ENCODE results near the gene GSTO1. TPM values are rescaled to one million over a fixed set of nuclear protein-coding genes. Genes with fewer than 3 reads are reported as not detected.

GSTO1 gene
- polyA plus RNA-seq, 1 donor from 2014 or later = 3.5 TPM

DNA sequence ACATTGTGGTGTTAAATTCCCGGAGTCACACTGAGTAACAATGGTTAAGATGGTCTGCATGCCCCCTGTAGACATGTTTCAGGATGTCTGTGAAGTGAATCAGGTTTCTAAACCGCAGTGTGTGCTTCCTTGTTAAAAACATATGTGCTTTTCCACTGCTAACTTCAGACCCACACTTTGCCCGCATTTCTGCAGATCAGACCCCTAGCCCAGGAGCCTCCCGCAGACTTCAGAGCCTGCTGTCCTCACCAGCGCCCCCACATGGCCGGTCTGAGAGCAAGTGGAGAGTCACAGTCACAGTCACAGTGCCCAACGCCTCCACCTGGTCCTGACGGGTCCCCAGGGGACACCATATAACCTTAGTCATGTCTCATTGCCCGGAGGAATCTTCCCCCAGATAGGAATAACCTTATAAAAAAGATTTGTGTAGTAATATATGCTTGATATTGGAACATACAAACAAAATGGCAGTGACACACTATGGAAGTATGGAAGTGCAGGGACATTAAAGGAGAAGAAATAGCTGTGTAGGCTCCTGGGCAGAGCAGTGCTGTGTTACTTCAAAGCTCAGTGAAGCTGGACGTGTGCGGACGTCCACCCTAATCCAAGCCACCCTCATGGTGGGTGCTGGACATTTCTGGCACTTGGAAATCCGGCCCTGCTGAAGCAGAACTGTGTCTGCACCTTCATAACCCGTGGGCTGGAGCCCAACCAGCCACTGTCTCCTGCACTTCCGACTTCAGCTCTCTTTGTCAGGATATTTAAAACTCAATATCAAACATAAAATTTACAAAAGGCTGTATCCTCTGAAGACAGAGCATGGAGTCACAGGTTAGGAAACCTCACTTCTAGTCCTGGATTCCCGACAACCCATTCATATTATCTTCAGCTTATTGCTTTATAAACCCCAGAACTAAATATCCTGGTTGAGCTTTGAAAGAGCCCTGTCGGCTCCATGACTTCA is 43.3 kb downstream of the GSTO1 start:
- H3K79me2 ChIP-seq (replicated peaks; ENCODE audit: insufficient read depth, low read length) = no peaks in the 10 kb centered on the region
- H3K9ac ChIP-seq (ENCODE audit: low read length) = no peak overlapping the region
- no peak overlapping the region for H3K4me2 ChIP-seq (ENCODE audit: low read length)
- H3K36me3 ChIP-seq (ENCODE audit: insufficient read depth, low read length) = no peaks in the 10 kb centered on the region
- TF ChIP-seq TAF1 (IDR thresholded peaks at IDR 0.05; ENCODE audit: low read depth) (no peak), CTCF (IDR thresholded peaks at IDR 0.05; ENCODE audit: poor library complexity, severe bottlenecking) (no peak), EP300 (conservative IDR thresholded peaks at IDR 0.05; ENCODE audit: poor library complexity, severe bottlenecking) (no peak), EZH2 (IDR thresholded peaks at IDR 0.05; ENCODE audit: borderline replicate concordance, insufficient read depth, low read length, poor library complexity, severe bottlenecking) (no peak), RAD21 (conservative IDR thresholded peaks at IDR 0.05) (no peak)
- no peak overlapping the region for H2AFZ ChIP-seq (ENCODE audit: low read depth, low read length)
- H3K9me3 ChIP-seq (ENCODE audit: low read length) = peaks cover 2% of the 10 kb centered on the region
- no peak overlapping the region for H3K4me3 ChIP-seq (ENCODE audit: low read length)
- no peak overlapping the region for H3K27ac ChIP-seq (ENCODE audit: low read length)
- no peaks in the 10 kb centered on the region for H3F3A ChIP-seq (ENCODE audit: insufficient read depth, low read length, poor library complexity, severe bottlenecking)
- no peaks in the 10 kb centered on the region for H3K27me3 ChIP-seq (ENCODE audit: insufficient read depth, low read depth, low read length)
- H3K9me2 ChIP-seq (ENCODE audit: insufficient read depth, low read length) = no peaks in the 10 kb centered on the region
- H4K20me1 ChIP-seq (ENCODE audit: insufficient read depth) = no peaks in the 10 kb centered on the region

- no peaks in the 10 kb centered on the region for H3F3A ChIP-seq (ENCODE audit: insufficient read depth, low read length, poor library complexity, severe bottlenecking)
- no peak overlapping the region for H3K27ac ChIP-seq (ENCODE audit: low read length)
- no peaks in the 10 kb centered on the region for H3K9me2 ChIP-seq (ENCODE audit: insufficient read depth, low read length)
- no peaks in the 10 kb centered on the region for H3K27me3 ChIP-seq (ENCODE audit: insufficient read depth, low read depth, low read length)
- peaks cover 2% of the 10 kb centered on the region for H3K9me3 ChIP-seq (ENCODE audit: low read length)
- H3K36me3 ChIP-seq (ENCODE audit: insufficient read depth, low read length) = no peaks in the 10 kb centered on the region
- no peak overlapping the region for H3K4me3 ChIP-seq (ENCODE audit: low read length)
- no peak overlapping the region for H3K4me2 ChIP-seq (ENCODE audit: low read length)
- TF ChIP-seq MXI1 (conservative IDR thresholded peaks at IDR 0.05; ENCODE audit: poor library complexity, severe bottlenecking) (no peak), CTCF (IDR thresholded peaks at IDR 0.05; ENCODE audit: poor library complexity, severe bottlenecking) (no peak)
- no peaks in the 10 kb centered on the region for H4K20me1 ChIP-seq (ENCODE audit: insufficient read depth)
- no peak overlapping the region for H3K9ac ChIP-seq (ENCODE audit: low read length)
- no peaks in the 10 kb centered on the region for H3K79me2 ChIP-seq (replicated peaks; ENCODE audit: insufficient read depth, low read length)
- no peak overlapping the region for H2AFZ ChIP-seq (ENCODE audit: low read depth, low read length)
Measured at GRCh38 chr10:104299031-104299904, 44.6 kb downstream of the GSTO1 start.

All from neural cell (in vitro differentiated cells).